ENCODE results near the gene BDH1.

Gene BDH1

DNA sequence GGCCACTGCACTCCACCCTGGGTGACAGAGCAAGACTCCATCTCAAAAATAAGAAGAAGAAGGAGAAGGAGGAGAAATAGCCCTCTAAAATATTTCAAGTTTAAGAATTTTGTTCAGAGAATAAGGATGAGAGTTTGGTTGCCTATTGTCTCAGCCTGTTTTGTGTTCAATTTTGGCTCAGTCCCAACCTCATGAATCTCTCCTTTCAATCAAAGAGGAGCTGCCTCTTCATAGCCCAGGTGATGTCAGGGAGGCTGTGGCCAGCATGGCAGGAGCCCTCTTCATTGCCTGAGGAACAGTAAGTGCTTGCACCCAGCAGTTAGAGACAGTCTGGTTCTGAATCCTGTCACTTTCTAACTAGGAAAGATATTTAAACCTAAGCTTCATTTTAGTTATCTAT is 55.0 kb downstream of the BDH1 start:
- H3K9me3 ChIP-seq (ENCODE audit: insufficient read depth, low read length) = no peaks in the 10 kb centered on the region
- no peak overlapping the region for H3K27ac ChIP-seq (ENCODE audit: low read depth, low read length)
- no peak overlapping the region for H3K4me2 ChIP-seq (ENCODE audit: low read depth, low read length, poor library complexity, severe bottlenecking)
- H3K9ac ChIP-seq (ENCODE audit: low read length) = no peak overlapping the region
- H2AFZ ChIP-seq (ENCODE audit: low read depth, low read length, severe bottlenecking) = no peak overlapping the region
- no peaks in the 10 kb centered on the region for H4K20me1 ChIP-seq (ENCODE audit: low read depth, low read length)
- H3K4me3 ChIP-seq (ENCODE audit: insufficient read depth, low read length, poor library complexity, severe bottlenecking) = no peak overlapping the region
- H3K27me3 ChIP-seq (ENCODE audit: low read length) = no peaks in the 10 kb centered on the region
- no peaks in the 10 kb centered on the region for H3F3A ChIP-seq (ENCODE audit: insufficient read depth)
- H3K9me2 ChIP-seq (replicated peaks; ENCODE audit: insufficient read depth, low read length) = no peaks in the 10 kb centered on the region
- TF ChIP-seq, protein P1, sequence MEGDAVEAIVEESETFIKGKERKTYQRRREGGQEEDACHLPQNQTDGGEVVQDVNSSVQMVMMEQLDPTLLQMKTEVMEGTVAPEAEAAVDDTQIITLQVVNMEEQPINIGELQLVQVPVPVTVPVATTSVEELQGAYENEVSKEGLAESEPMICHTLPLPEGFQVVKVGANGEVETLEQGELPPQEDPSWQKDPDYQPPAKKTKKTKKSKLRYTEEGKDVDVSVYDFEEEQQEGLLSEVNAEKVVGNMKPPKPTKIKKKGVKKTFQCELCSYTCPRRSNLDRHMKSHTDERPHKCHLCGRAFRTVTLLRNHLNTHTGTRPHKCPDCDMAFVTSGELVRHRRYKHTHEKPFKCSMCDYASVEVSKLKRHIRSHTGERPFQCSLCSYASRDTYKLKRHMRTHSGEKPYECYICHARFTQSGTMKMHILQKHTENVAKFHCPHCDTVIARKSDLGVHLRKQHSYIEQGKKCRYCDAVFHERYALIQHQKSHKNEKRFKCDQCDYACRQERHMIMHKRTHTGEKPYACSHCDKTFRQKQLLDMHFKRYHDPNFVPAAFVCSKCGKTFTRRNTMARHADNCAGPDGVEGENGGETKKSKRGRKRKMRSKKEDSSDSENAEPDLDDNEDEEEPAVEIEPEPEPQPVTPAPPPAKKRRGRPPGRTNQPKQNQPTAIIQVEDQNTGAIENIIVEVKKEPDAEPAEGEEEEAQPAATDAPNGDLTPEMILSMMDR (IDR thresholded peaks at IDR 0.05; ENCODE audit: insufficient read depth, low read length, poor library complexity, severe bottlenecking) = no peak
- TF ChIP-seq EZH2phosphoT487 (conservative IDR thresholded peaks at IDR 0.05; ENCODE audit: low read length) = no peak
- H3K79me2 ChIP-seq (ENCODE audit: insufficient read depth, low read length) = no peaks in the 10 kb centered on the region
- no peaks in the 10 kb centered on the region for H3K36me3 ChIP-seq (ENCODE audit: low read length)

DNA sequence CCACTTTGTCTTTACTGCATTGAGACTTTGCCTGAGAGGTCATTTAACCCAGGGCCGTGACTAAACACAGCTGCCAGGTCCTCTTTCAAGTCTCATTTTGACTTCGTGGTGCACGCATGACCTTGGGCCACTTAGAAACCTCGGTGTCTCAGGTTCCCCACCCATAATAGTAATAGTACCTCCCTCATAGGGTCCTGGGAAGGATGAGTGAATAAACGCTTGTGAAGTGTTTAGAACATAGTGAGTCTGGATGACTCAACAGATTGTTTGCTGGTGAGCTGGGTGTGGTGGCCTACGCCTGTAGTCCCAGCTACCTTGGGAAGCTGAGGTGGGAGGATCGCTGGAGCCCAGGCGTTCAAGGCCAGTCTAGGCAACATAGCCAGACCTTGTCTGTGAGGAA is 56.3 kb downstream of the BDH1 start:
- H3K9ac ChIP-seq (ENCODE audit: low read length) = no peak overlapping the region
- H3K4me3 ChIP-seq (ENCODE audit: insufficient read depth, low read length, poor library complexity, severe bottlenecking) = no peak overlapping the region
- no peaks in the 10 kb centered on the region for H3K79me2 ChIP-seq (ENCODE audit: insufficient read depth, low read length)
- no peaks in the 10 kb centered on the region for H3K9me2 ChIP-seq (replicated peaks; ENCODE audit: insufficient read depth, low read length)
- H3K27ac ChIP-seq (ENCODE audit: low read depth, low read length) = no peak overlapping the region
- TF ChIP-seq EZH2phosphoT487 (conservative IDR thresholded peaks at IDR 0.05; ENCODE audit: low read length) = no peak
- TF ChIP-seq, protein P1 (IDR thresholded peaks at IDR 0.05; ENCODE audit: insufficient read depth, low read length, poor library complexity, severe bottlenecking) = no peak
- H3K9me3 ChIP-seq (ENCODE audit: insufficient read depth, low read length) = no peaks in the 10 kb centered on the region
- no peaks in the 10 kb centered on the region for H4K20me1 ChIP-seq (ENCODE audit: low read depth, low read length)
- H3K27me3 ChIP-seq (ENCODE audit: low read length) = no peaks in the 10 kb centered on the region
- no peaks in the 10 kb centered on the region for H3K36me3 ChIP-seq (ENCODE audit: low read length)
- no peak overlapping the region for H2AFZ ChIP-seq (ENCODE audit: low read depth, low read length, severe bottlenecking)
- no peaks in the 10 kb centered on the region for H3F3A ChIP-seq (ENCODE audit: insufficient read depth)
- H3K4me2 ChIP-seq (ENCODE audit: low read depth, low read length, poor library complexity, severe bottlenecking) = no peak overlapping the region

DNA sequence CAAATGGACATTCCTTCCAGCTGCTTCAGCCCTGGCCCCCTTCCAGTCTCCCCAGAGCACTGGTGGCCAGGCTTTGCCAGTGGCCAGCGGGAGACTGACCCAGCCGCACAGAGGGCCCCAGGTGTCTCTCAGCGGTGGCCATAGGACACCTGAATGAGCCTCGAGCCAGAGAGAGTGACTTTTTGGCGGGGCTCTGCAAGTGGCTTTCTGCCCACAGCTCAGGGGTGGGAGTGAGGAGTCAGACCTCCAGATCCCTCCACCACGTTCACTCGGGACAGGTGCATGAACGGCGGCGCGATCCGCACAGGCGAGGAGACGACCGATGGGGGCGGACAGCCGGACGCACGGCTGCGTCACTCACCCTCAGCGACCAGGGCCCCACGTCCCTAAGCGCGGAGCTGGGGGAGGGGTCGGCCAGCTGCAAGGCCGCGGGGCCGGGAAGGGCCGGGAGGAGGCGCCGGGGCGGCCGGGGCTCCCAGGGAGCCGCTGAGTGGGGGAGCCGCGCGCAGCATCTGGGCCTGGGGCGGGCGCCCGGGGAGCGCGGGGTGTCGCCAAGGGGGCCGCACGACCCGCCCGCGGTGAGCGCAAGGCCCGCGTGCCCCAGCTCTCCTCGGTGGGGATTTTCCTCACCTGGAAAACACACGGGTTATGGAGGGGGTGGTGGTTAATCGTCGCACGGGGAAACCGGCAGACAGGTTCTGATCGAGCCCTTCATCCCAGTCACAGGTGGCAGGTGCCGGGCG is 57.1 kb downstream of the BDH1 start:
- no peak overlapping the region for H3K9ac ChIP-seq (ENCODE audit: low read length)
- no peaks in the 10 kb centered on the region for H4K20me1 ChIP-seq (ENCODE audit: low read depth, low read length)
- H3K79me2 ChIP-seq (ENCODE audit: insufficient read depth, low read length) = no peaks in the 10 kb centered on the region
- H3K4me2 ChIP-seq (ENCODE audit: low read depth, low read length, poor library complexity, severe bottlenecking) = no peak overlapping the region
- no peaks in the 10 kb centered on the region for H3K36me3 ChIP-seq (ENCODE audit: low read length)
- H3K4me3 ChIP-seq (ENCODE audit: insufficient read depth, low read length, poor library complexity, severe bottlenecking) = no peak overlapping the region
- TF ChIP-seq EZH2phosphoT487 (conservative IDR thresholded peaks at IDR 0.05; ENCODE audit: low read length) = no peak
- TF ChIP-seq, protein P1 (IDR thresholded peaks at IDR 0.05; ENCODE audit: insufficient read depth, low read length, poor library complexity, severe bottlenecking) = no peak
- H3K9me2 ChIP-seq (replicated peaks; ENCODE audit: insufficient read depth, low read length) = no peaks in the 10 kb centered on the region
- H3K9me3 ChIP-seq (ENCODE audit: insufficient read depth, low read length) = no peaks in the 10 kb centered on the region
- no peak overlapping the region for H2AFZ ChIP-seq (ENCODE audit: low read depth, low read length, severe bottlenecking)
- no peak overlapping the region for H3K27ac ChIP-seq (ENCODE audit: low read depth, low read length)
- H3K27me3 ChIP-seq (ENCODE audit: low read length) = no peaks in the 10 kb centered on the region
- no peaks in the 10 kb centered on the region for H3F3A ChIP-seq (ENCODE audit: insufficient read depth)

Measured in SU-DHL-6 (cell line).